Esophagus squamous epithelium (tissue), 4 donors: ENCODE data around the gene RANGAP1.

Experiments
- POLR2A ChIP-seq, 4 donors: fragments of 450-650 bp; IDR thresholded peaks; one replicate each; pipeline ENCODE4 v1.6.1; 2017; ENCODE audit warnings: antibody characterized with exemption in 4 of 4, mild to moderate bottlenecking in 4 of 4, moderate library complexity in 3 of 4
- TF ChIP-seq, protein P1 (sequence below), 6 experiments: fragments of 450-650 bp in 4 of 6; fragments of 200-600 bp in 2 of 6; sonication (generic) in 2 of 6; IDR thresholded peaks; one replicate each; pipeline ENCODE4 v1.5.1; 2016 to 2019; ENCODE audit warnings: antibody characterized with exemption in 6 of 6, mild to moderate bottlenecking in 4 of 6, moderate library complexity in 4 of 6

DNA sequence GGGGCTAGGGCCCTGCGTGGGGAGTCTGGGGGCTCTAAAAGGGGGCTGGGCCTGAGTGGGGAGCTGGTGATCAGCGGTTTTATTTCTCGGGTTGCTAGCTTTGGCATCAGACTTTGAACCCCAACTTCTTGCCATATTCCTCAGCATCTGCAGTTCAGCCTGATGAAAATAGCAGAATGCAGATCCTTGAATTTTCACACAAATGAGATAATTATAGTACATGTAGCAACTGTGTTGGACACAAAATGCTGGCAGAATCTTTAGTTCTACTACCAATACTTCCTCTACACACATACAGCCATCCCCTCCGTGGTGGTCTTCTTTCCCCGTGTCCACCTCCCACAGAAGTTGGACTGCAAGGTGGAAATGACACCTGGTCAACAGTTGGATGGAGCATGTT, 16.8 kb upstream of the RANGAP1 start:
- TF ChIP-seq, protein P1, sequence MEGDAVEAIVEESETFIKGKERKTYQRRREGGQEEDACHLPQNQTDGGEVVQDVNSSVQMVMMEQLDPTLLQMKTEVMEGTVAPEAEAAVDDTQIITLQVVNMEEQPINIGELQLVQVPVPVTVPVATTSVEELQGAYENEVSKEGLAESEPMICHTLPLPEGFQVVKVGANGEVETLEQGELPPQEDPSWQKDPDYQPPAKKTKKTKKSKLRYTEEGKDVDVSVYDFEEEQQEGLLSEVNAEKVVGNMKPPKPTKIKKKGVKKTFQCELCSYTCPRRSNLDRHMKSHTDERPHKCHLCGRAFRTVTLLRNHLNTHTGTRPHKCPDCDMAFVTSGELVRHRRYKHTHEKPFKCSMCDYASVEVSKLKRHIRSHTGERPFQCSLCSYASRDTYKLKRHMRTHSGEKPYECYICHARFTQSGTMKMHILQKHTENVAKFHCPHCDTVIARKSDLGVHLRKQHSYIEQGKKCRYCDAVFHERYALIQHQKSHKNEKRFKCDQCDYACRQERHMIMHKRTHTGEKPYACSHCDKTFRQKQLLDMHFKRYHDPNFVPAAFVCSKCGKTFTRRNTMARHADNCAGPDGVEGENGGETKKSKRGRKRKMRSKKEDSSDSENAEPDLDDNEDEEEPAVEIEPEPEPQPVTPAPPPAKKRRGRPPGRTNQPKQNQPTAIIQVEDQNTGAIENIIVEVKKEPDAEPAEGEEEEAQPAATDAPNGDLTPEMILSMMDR (IDR thresholded peaks at IDR 0.05) = no peak
- TF ChIP-seq POLR2A (IDR thresholded peaks at IDR 0.05) = no peak
